Trophoblast cell (in vitro differentiated cells and primary cell): ENCODE measurements around the gene ZBTB8A.
A peak's percentile ranks its signal among the peaks of the same experiment; 100 is the strongest.

Experiments
- DNase-seq, 2 donors: peaks; one replicate each; pipeline ENCODE4 v3.0.0-alpha.2; 2016
- H2AFZ ChIP-seq: 2 replicates; pipeline ENCODE4 v1.6.1; 2013; ENCODE audit warnings: low read length, moderate library complexity, mild to moderate bottlenecking; ENCODE audit not compliant: insufficient read depth, poor library complexity
- H2AK5ac ChIP-seq: 2 replicates; pipeline ENCODE4 v1.6.1; 2013; ENCODE audit warnings: mild to moderate bottlenecking, low read length
- H2BK120ac ChIP-seq: 2 replicates; pipeline ENCODE4 v1.6.1; 2013; ENCODE audit warnings: low read length, mild to moderate bottlenecking, moderate library complexity; ENCODE audit not compliant: insufficient read depth, poor library complexity
- H2BK12ac ChIP-seq: 2 replicates; pipeline ENCODE4 v1.6.1; 2013; ENCODE audit warnings: mild to moderate bottlenecking, low read length, moderate library complexity
- H2BK5ac ChIP-seq: 2 replicates; pipeline ENCODE4 v1.6.1; 2013; ENCODE audit warnings: low read length, low read depth, moderate library complexity, mild to moderate bottlenecking; ENCODE audit not compliant: poor library complexity
- H3K14ac ChIP-seq: 2 replicates; pipeline ENCODE4 v1.6.1; 2013; ENCODE audit warnings: mild to moderate bottlenecking, low read length
- H3K18ac ChIP-seq: 2 replicates; pipeline ENCODE4 v1.6.1; 2013; ENCODE audit warnings: mild to moderate bottlenecking, low read length
- H3K23ac ChIP-seq: 2 replicates; pipeline ENCODE4 v1.6.1; 2013; ENCODE audit warnings: low read length
- H3K27ac ChIP-seq: 2 replicates; pipeline ENCODE4 v1.5.1; 2013; ENCODE audit warnings: low read depth, mild to moderate bottlenecking, inconsistent platforms, low read length, moderate library complexity
- H3K27me3 ChIP-seq: 2 replicates; pipeline ENCODE4 v1.6.1; 2013; ENCODE audit warnings: inconsistent platforms, mild to moderate bottlenecking, low read length, moderate library complexity; ENCODE audit not compliant: insufficient read depth
- H3K36me3 ChIP-seq, 2 experiments: 1 replicate in 1 of 2; 2 replicates in 1 of 2; pipeline ENCODE4 v1.6.1; 2013; ENCODE audit warnings: low read length in 2 of 2, mild to moderate bottlenecking in 2 of 2, moderate library complexity in 1 of 2; ENCODE audit not compliant: insufficient read depth in 2 of 2, control insufficient read depth in 1 of 2
- H3K4ac ChIP-seq: 2 replicates; pipeline ENCODE4 v1.6.1; 2013; ENCODE audit warnings: low read depth, mild to moderate bottlenecking, low read length, moderate library complexity
- H3K4me1 ChIP-seq, 2 experiments: 1 replicate in 1 of 2; 2 replicates in 1 of 2; pipeline ENCODE4 v1.6.1; 2013; ENCODE audit warnings: low read length in 2 of 2, mild to moderate bottlenecking in 2 of 2, moderate library complexity in 1 of 2; ENCODE audit not compliant: insufficient read depth in 2 of 2, control insufficient read depth in 1 of 2
- H3K4me2 ChIP-seq: 2 replicates; pipeline ENCODE4 v1.6.1; 2013; ENCODE audit warnings: inconsistent platforms, mild to moderate bottlenecking, low read length, moderate library complexity
- H3K4me3 ChIP-seq: 2 replicates; pipeline ENCODE4 v1.5.1; 2013; ENCODE audit warnings: mild to moderate bottlenecking, low read depth, low read length, inconsistent platforms
- H3K79me1 ChIP-seq: one replicate; pipeline ENCODE4 v1.6.1; 2013; ENCODE audit warnings: low read length
- H3K79me2 ChIP-seq: 2 replicates; pipeline ENCODE4 v1.6.1; 2013; ENCODE audit warnings: low read length, mild to moderate bottlenecking; ENCODE audit not compliant: control insufficient read depth, insufficient read depth, poor library complexity
- H3K9ac ChIP-seq: 2 replicates; pipeline ENCODE4 v1.6.1; 2013; ENCODE audit warnings: mild to moderate bottlenecking, low read length
- H3K9me3 ChIP-seq: 2 replicates; pipeline ENCODE4 v1.6.1; 2013; ENCODE audit warnings: low read depth, mild to moderate bottlenecking, control low read depth, inconsistent platforms, low read length; ENCODE audit not compliant: insufficient read depth
- H4K12ac ChIP-seq: 2 replicates; pipeline ENCODE4 v1.6.1; 2013; ENCODE audit warnings: low read depth, mild to moderate bottlenecking, low read length, moderate library complexity
- H4K8ac ChIP-seq: 2 replicates; pipeline ENCODE4 v1.6.1; 2013; ENCODE audit warnings: low read depth, mild to moderate bottlenecking, low read length, moderate library complexity
- H4K91ac ChIP-seq: one replicate; pipeline ENCODE4 v1.6.1; 2013; ENCODE audit warnings: low read depth, mild to moderate bottlenecking, low read length, moderate library complexity
- WGBS: extraction: QIAGEN DNeasy Blood & Tissue Kit; methylation state at CpG from one replicate; pipeline ENCODE4 v1.1.7; 2013; ENCODE audit warnings: missing lambda C conversion rate; ENCODE audit not compliant: insufficient read length, insufficient coverage; ENCODE audit errors: extremely low coverage; 5-methylcytosine and 5-hydroxymethylcytosine counted together

ZBTB8A gene

GRCh38 chr1:32592943-32593342 lies 53.7 kb downstream of the ZBTB8A start:
- H2BK5ac ChIP-seq: no peak overlapping the region
- no peak overlapping the region for H3K9ac ChIP-seq
- no peak overlapping the region for H3K27ac ChIP-seq
- no peak overlapping the region for H2BK120ac ChIP-seq
- H4K12ac ChIP-seq: no peak overlapping the region
- H3K4me2 ChIP-seq: no peak overlapping the region
- H2AK5ac ChIP-seq: no peak overlapping the region
- no peak overlapping the region for H3K23ac ChIP-seq
- no peak overlapping the region for H3K18ac ChIP-seq
- WGBS: no CpG with 5 or more reads among the region's 9 CpGs
- H3K4ac ChIP-seq: no peak overlapping the region
- H4K91ac ChIP-seq: no peak overlapping the region
- no peak for DNase-seq
- H3K79me2 ChIP-seq: no peaks in the 10 kb centered on the region
- no peaks in the 10 kb centered on the region for H3K79me1 ChIP-seq
- H3K4me3 ChIP-seq: no peak overlapping the region
- H2BK12ac ChIP-seq: no peak overlapping the region
- H3K4me1 ChIP-seq: no peaks in the 10 kb centered on the region
- no peaks in the 10 kb centered on the region for H3K9me3 ChIP-seq
- no peak overlapping the region for H4K8ac ChIP-seq
- peaks cover 11 to 19% of the 10 kb centered on the region in 2 experiments for H3K36me3 ChIP-seq
- no peaks in the 10 kb centered on the region for H3K27me3 ChIP-seq
- no peak overlapping the region for H3K14ac ChIP-seq
- no peak overlapping the region for H2AFZ ChIP-seq

DNA sequence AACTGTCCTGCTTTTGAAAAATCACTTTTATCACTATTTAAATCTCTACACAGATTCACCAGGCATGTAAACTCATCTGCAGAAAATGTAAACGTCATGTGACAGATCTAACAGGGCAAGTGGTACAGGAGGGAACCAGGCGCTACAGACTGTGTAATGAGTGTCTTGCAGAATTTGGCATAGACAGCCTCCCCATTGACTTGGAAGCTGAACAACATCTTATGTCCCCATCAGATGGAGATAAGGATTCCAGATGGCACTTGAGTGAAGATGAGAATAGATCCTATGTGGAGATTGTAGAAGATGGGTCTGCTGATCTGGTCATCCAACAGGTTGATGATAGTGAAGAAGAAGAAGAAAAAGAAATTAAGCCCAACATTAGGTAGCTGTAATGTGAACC lies 60.8 kb downstream of the ZBTB8A start:
- no peak overlapping the region for H3K4me2 ChIP-seq
- WGBS: no CpG with 5 or more reads among the region's 2 CpGs
- H3K79me2 ChIP-seq: no peaks in the 10 kb centered on the region
- H2BK12ac ChIP-seq: no peak overlapping the region
- no peak overlapping the region for H3K4ac ChIP-seq
- no peak overlapping the region for H2AK5ac ChIP-seq
- H3K79me1 ChIP-seq: no peaks in the 10 kb centered on the region
- no peak overlapping the region for H4K12ac ChIP-seq
- H3K9ac ChIP-seq: peak overlapping the region; percentile 58
- peaks cover 7 to 12% of the 10 kb centered on the region in 2 experiments for H3K36me3 ChIP-seq
- no peak overlapping the region for H2AFZ ChIP-seq
- no peak overlapping the region for H3K18ac ChIP-seq
- no peaks in the 10 kb centered on the region for H3K9me3 ChIP-seq
- H3K27me3 ChIP-seq: no peaks in the 10 kb centered on the region
- H3K14ac ChIP-seq: no peak overlapping the region
- H4K8ac ChIP-seq: no peak overlapping the region
- no peak overlapping the region for H2BK5ac ChIP-seq
- no peak overlapping the region for H3K23ac ChIP-seq
- H4K91ac ChIP-seq: no peak overlapping the region
- H3K27ac ChIP-seq: no peak overlapping the region
- H2BK120ac ChIP-seq: no peak overlapping the region
- H3K4me3 ChIP-seq: no peak overlapping the region
- H3K4me1 ChIP-seq: no peaks in the 10 kb centered on the region
- peak in 1 of 2 donors; percentile 36 for DNase-seq

DNA sequence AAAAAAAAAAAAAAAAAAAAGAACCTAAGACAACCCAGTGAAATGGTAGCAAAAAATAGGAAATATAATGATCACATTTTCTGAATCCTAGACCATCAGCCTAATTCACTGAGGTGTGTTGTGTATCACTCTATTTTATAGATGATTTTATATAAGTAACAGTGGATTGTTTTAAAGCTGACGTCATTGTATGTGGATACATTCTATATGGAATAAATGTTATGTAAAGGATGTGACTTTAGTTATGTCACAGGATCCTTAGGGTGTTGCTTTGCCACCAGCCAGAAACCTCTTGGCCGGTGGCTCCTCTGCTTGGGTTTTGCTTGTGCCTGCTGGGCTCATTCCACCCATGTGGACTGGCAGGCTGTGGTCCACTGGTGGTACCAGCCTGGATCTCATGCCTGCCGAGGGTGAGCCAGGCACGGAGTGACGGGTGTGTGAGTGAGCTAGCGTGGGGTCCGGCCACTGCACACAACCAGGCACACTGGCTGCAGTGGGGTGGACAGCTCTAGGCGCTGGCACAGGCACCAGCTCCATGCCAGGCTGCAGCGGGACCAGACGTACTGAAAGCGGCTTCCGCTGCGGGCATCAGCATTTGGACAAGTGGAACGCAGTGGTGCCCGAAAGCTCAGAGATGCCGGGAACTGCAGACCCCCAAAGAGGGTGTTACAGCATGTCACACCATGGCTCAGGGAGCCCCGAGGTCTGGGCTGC lies 66.6 kb downstream of the ZBTB8A start:
- no peak for DNase-seq
- H4K12ac ChIP-seq: no peak overlapping the region
- no peak overlapping the region for H2BK12ac ChIP-seq
- no peak overlapping the region for H3K9ac ChIP-seq
- H3K4me2 ChIP-seq: no peak overlapping the region
- H3K27me3 ChIP-seq: no peaks in the 10 kb centered on the region
- no peak overlapping the region for H3K23ac ChIP-seq
- no peak overlapping the region for H2AFZ ChIP-seq
- no peak overlapping the region for H4K8ac ChIP-seq
- no peak overlapping the region for H2AK5ac ChIP-seq
- H3K9me3 ChIP-seq: no peaks in the 10 kb centered on the region
- no peak overlapping the region for H3K27ac ChIP-seq
- no peak overlapping the region for H3K14ac ChIP-seq
- H3K36me3 ChIP-seq: peaks cover 11 to 12% of the 10 kb centered on the region in 2 experiments
- H2BK5ac ChIP-seq: no peak overlapping the region
- H4K91ac ChIP-seq: no peak overlapping the region
- H3K4me3 ChIP-seq: no peak overlapping the region
- no peaks in the 10 kb centered on the region for H3K79me1 ChIP-seq
- no peak overlapping the region for H3K18ac ChIP-seq
- H2BK120ac ChIP-seq: no peak overlapping the region
- WGBS: no CpG with 5 or more reads among the region's 17 CpGs
- H3K4ac ChIP-seq: no peak overlapping the region
- no peaks in the 10 kb centered on the region for H3K4me1 ChIP-seq
- no peaks in the 10 kb centered on the region for H3K79me2 ChIP-seq

- Histone ChIP-seq H3K18ac (no peak overlapping the region), H3K79me2 (no peaks in the 10 kb centered on the region), H2BK5ac (no peak overlapping the region), H2BK120ac (no peak overlapping the region), H4K12ac (no peak overlapping the region), H4K8ac (no peak overlapping the region), H3K4me3 (no peak overlapping the region), H3K4ac (no peak overlapping the region), H3K27me3 (no peaks in the 10 kb centered on the region), H3K14ac (no peak overlapping the region), H3K27ac (no peak overlapping the region), H3K9ac (no peak overlapping the region), H3K23ac (no peak overlapping the region), H2BK12ac (no peak overlapping the region), H3K9me3 (no peaks in the 10 kb centered on the region), H2AK5ac (no peak overlapping the region), H3K4me1 (peaks cover 2 to 3% of the 10 kb centered on the region in 2 experiments), H3K4me2 (no peak overlapping the region), H2AFZ (no peak overlapping the region), H3K36me3 (peaks cover 11 to 12% of the 10 kb centered on the region in 2 experiments), H3K79me1 (no peaks in the 10 kb centered on the region), H4K91ac (no peak overlapping the region)
- DNase-seq: no peak
- WGBS: no CpG with 5 or more reads among the region's 11 CpGs
Measured at GRCh38 chr1:32606565-32607371, 67.5 kb downstream of the ZBTB8A start.
